DND-41 (cell line): Measurements from ENCODE around the gene DHPS.
"Not testable (repeated sequence)": the region's sequence is repeated elsewhere in the genome, so short reads cannot be mapped to it uniquely, and the experiment has no call there.

Experiments used
- ATAC-seq: fragments of 200-7000 bp; cut with Tn5 transposase; 3 replicates; pipeline ENCODE4 v1.9.1; 2021; ENCODE audit warnings: low read depth; ENCODE audit not compliant: insufficient read depth
- DNase-seq: peaks from one replicate; pipeline ENCODE4 v3.0.0-alpha.2; 2020
- H2AFZ ChIP-seq: 2 replicates; pipeline ENCODE4 v1.6.0; 2012; ENCODE audit warnings: low read depth, low read length
- H3K27ac ChIP-seq: 2 replicates; pipeline ENCODE4 v1.5.1; 2012; ENCODE audit warnings: low read length, inconsistent platforms
- H3K27me3 ChIP-seq: fragments of 200-600 bp; sonication (generic); 2 replicates; pipeline ENCODE4 v1.6.0; 2012; ENCODE audit warnings: low read length, mild to moderate bottlenecking, inconsistent platforms; ENCODE audit not compliant: insufficient read depth, poor library complexity
- H3K36me3 ChIP-seq: 2 replicates; pipeline ENCODE4 v1.5.1; 2012; ENCODE audit warnings: low read length, inconsistent platforms; ENCODE audit not compliant: insufficient read depth
- H3K4me1 ChIP-seq: 2 replicates; pipeline ENCODE4 v1.5.1; 2012; ENCODE audit warnings: mild to moderate bottlenecking, low read length; ENCODE audit not compliant: insufficient read depth
- H3K4me2 ChIP-seq: 2 replicates; pipeline ENCODE4 v1.6.0; 2012; ENCODE audit warnings: mild to moderate bottlenecking, moderate library complexity, low read length, inconsistent platforms; ENCODE audit not compliant: insufficient read depth
- H3K4me3 ChIP-seq, 2 experiments: fragments of 200-600 bp in 1 of 2; shearing (Covaris generic) in 1 of 2; 2 replicates each; pipeline ENCODE4 v1.5.1; 2012 to 2016; ENCODE audit warnings: inconsistent platforms in 2 of 2, low read length in 2 of 2, mild to moderate bottlenecking in 2 of 2, low read depth in 1 of 2, moderate library complexity in 1 of 2
- H3K79me2 ChIP-seq: 2 replicates; pipeline ENCODE4 v1.6.0; 2012; ENCODE audit warnings: low read length, inconsistent platforms; ENCODE audit not compliant: insufficient read depth
- H3K9ac ChIP-seq: 2 replicates; pipeline ENCODE4 v1.6.0; 2012; ENCODE audit warnings: low read depth, mild to moderate bottlenecking, inconsistent platforms, low read length, moderate library complexity
- H3K9me3 ChIP-seq: 2 replicates; pipeline ENCODE4 v1.5.1; 2012; ENCODE audit warnings: low read length, moderate library complexity, mild to moderate bottlenecking, inconsistent platforms; ENCODE audit not compliant: insufficient read depth, severe bottlenecking
- H4K20me1 ChIP-seq: 2 replicates; pipeline ENCODE4 v1.6.0; 2012; ENCODE audit warnings: low read length; ENCODE audit not compliant: insufficient read depth
- CTCF ChIP-seq: IDR thresholded peaks from 2 replicates; pipeline ENCODE4 v1.5.1; 2012; ENCODE audit warnings: borderline replicate concordance, low read length, moderate library complexity, mild to moderate bottlenecking; ENCODE audit not compliant: poor library complexity, severe bottlenecking; ENCODE audit errors: extremely low read depth
- EZH2 ChIP-seq: IDR thresholded peaks from 3 replicates; pipeline ENCODE4 v1.6.1; 2012; ENCODE audit warnings: borderline replicate concordance, low read depth, mild to moderate bottlenecking, moderate library complexity, low read length, inconsistent platforms; ENCODE audit not compliant: severe bottlenecking

The DHPS gene

GRCh38 chr19:12685831-12686230, 4.2 kb upstream of the DHPS start:
- peaks cover 3% of the 10 kb centered on the region for H3K79me2 ChIP-seq
- no peaks in the 10 kb centered on the region for H3K9me3 ChIP-seq
- no peak for DNase-seq
- no peak overlapping the region for H3K27ac ChIP-seq
- H3K9ac ChIP-seq, result no peak overlapping the region
- H2AFZ ChIP-seq, result no peak overlapping the region
- no peak overlapping the region for H3K4me2 ChIP-seq
- no peaks in the 10 kb centered on the region for H3K27me3 ChIP-seq
- TF ChIP-seq CTCF, result no peak
- no peak for TF ChIP-seq EZH2
- no peaks in the 10 kb centered on the region; the same call in 1 of the 2 replicates for H4K20me1 ChIP-seq
- peaks cover 14% of the 10 kb centered on the region for H3K4me1 ChIP-seq
- H3K4me3 ChIP-seq, result no peak overlapping the region
- peaks cover 16% of the 10 kb centered on the region for H3K36me3 ChIP-seq
- ATAC-seq, result no peak

- no peaks in the 10 kb centered on the region for H3K27me3 ChIP-seq
- no peak overlapping the region for H2AFZ ChIP-seq
- peak overlapping the region in 1 of 2 experiments; percentile 28; a peak in 2 of 4 replicates for H3K4me3 ChIP-seq
- peaks cover 40% of the 10 kb centered on the region for H3K79me2 ChIP-seq
- H3K9me3 ChIP-seq, result no peaks in the 10 kb centered on the region
- peak overlapping the region; percentile 79 for H3K4me2 ChIP-seq
- DNase-seq, result no peak
- H3K9ac ChIP-seq, result peak overlapping the region; percentile 2; the same call in 1 of the 2 replicates
- no peak for ATAC-seq
- no peak for TF ChIP-seq EZH2
- TF ChIP-seq CTCF, result no peak
- H4K20me1 ChIP-seq, result peaks cover 33% of the 10 kb centered on the region
- H3K36me3 ChIP-seq, result peaks cover 48% of the 10 kb centered on the region
- peaks cover 26% of the 10 kb centered on the region for H3K4me1 ChIP-seq
- no peak overlapping the region for H3K27ac ChIP-seq
Observed at GRCh38 chr19:12680034-12680433, 1.6 kb downstream of the DHPS start.

- Histone ChIP-seq H3K4me1 (peaks cover 26% of the 10 kb centered on the region), H3K36me3 (peaks cover 64% of the 10 kb centered on the region), H4K20me1 (peaks cover 41% of the 10 kb centered on the region), H3K79me2 (peaks cover 44% of the 10 kb centered on the region)
- not testable (repeated sequence) for H3K9ac ChIP-seq, H3K9me3 ChIP-seq, H3K4me2 ChIP-seq, H3K4me3 ChIP-seq, ATAC-seq, H2AFZ ChIP-seq, DNase-seq, H3K27me3 ChIP-seq, H3K27ac ChIP-seq
Observed at GRCh38 chr19:12678039-12678438, 3.6 kb downstream of the DHPS start.

DNA sequence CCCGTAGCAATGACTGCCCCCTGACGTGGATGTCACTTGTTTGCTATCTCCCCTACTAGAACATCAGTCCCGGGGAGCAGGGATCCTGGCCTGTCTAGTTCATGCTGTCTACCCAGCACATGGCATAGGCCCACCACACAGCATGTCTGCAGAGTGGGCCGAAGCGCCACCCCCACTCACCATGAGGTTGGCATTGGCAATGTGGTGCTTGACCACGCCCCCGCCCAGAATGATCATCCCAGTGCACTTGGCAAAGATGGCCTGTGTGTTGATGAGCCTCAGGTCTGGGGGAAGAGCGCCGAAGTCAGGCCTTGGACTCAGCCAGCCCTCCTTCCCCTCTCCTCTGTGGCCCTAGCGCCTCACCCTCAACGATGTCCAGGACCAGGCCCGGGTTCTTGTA, 4.8 kb downstream of the DHPS start:
- peaks cover 16% of the 10 kb centered on the region for H3K4me1 ChIP-seq
- peaks cover 74% of the 10 kb centered on the region for H3K36me3 ChIP-seq
- H3K4me2 ChIP-seq, result no peak overlapping the region
- H2AFZ ChIP-seq, result no peak overlapping the region
- ATAC-seq (no peak), DNase-seq (no peak)
- no peak overlapping the region for H3K4me3 ChIP-seq
- H3K27ac ChIP-seq, result no peak overlapping the region
- H3K27me3 ChIP-seq, result no peaks in the 10 kb centered on the region
- TF ChIP-seq CTCF, result no peak
- no peak for TF ChIP-seq EZH2
- H4K20me1 ChIP-seq, result peaks cover 46% of the 10 kb centered on the region
- H3K9ac ChIP-seq, result no peak overlapping the region
- H3K9me3 ChIP-seq, result no peaks in the 10 kb centered on the region
- H3K79me2 ChIP-seq, result peaks cover 51% of the 10 kb centered on the region
